Ishikawa (cell line): Measurements from ENCODE around the gene TNPO3.

Experiments
- CEBPB ChIP-seq: IDR thresholded peaks from 2 replicates; pipeline ENCODE4 v1.6.1; 2012
- CREB1 ChIP-seq: IDR thresholded peaks from 2 replicates; pipeline ENCODE4 v1.6.1; 2012; ENCODE audit warnings: low read depth
- EGR1 ChIP-seq: IDR thresholded peaks from 2 replicates; pipeline ENCODE4 v1.6.1; 2012
- EP300 ChIP-seq: IDR thresholded peaks from 2 replicates; pipeline ENCODE4 v1.6.1; 2012; ENCODE audit warnings: borderline replicate concordance
- FOXM1 ChIP-seq: IDR thresholded peaks from 2 replicates; pipeline ENCODE4 v1.6.1; 2012; ENCODE audit warnings: low read depth, borderline replicate concordance
- NFIC ChIP-seq: IDR thresholded peaks from 2 replicates; pipeline ENCODE4 v1.6.1; 2012
- RAD21 ChIP-seq: IDR thresholded peaks from 2 replicates; pipeline ENCODE4 v1.6.1; 2012; ENCODE audit warnings: low read depth
- TAF1 ChIP-seq: IDR thresholded peaks from 2 replicates; pipeline ENCODE4 v1.6.1; 2012; ENCODE audit warnings: low read depth, mild to moderate bottlenecking
- TCF12 ChIP-seq: IDR thresholded peaks from 2 replicates; pipeline ENCODE4 v1.6.1; 2012; ENCODE audit warnings: low read depth
- TEAD4 ChIP-seq: IDR thresholded peaks from 2 replicates; pipeline ENCODE4 v1.6.1; 2012
- YY1 ChIP-seq: IDR thresholded peaks from 2 replicates; pipeline ENCODE4 v1.6.1; 2012; ENCODE audit warnings: low read depth
- ZBTB7A ChIP-seq: IDR thresholded peaks from 2 replicates; pipeline ENCODE4 v1.6.1; 2012; ENCODE audit warnings: low read depth
- TF ChIP-seq, protein P1 (sequence below): IDR thresholded peaks from 2 replicates; pipeline ENCODE4 v1.6.1; 2012; ENCODE audit warnings: low read depth, mild to moderate bottlenecking
- TF ChIP-seq, protein P2 (sequence below): IDR thresholded peaks from 2 replicates; pipeline ENCODE4 v1.6.1; 2012
- TF ChIP-seq, protein P3 (sequence below): IDR thresholded peaks from 2 replicates; pipeline ENCODE4 v1.6.1; 2012

Gene TNPO3

GRCh38 chr7:128951296-128951695 lies 103.6 kb downstream of the TNPO3 start:
- TF ChIP-seq, protein P1, sequence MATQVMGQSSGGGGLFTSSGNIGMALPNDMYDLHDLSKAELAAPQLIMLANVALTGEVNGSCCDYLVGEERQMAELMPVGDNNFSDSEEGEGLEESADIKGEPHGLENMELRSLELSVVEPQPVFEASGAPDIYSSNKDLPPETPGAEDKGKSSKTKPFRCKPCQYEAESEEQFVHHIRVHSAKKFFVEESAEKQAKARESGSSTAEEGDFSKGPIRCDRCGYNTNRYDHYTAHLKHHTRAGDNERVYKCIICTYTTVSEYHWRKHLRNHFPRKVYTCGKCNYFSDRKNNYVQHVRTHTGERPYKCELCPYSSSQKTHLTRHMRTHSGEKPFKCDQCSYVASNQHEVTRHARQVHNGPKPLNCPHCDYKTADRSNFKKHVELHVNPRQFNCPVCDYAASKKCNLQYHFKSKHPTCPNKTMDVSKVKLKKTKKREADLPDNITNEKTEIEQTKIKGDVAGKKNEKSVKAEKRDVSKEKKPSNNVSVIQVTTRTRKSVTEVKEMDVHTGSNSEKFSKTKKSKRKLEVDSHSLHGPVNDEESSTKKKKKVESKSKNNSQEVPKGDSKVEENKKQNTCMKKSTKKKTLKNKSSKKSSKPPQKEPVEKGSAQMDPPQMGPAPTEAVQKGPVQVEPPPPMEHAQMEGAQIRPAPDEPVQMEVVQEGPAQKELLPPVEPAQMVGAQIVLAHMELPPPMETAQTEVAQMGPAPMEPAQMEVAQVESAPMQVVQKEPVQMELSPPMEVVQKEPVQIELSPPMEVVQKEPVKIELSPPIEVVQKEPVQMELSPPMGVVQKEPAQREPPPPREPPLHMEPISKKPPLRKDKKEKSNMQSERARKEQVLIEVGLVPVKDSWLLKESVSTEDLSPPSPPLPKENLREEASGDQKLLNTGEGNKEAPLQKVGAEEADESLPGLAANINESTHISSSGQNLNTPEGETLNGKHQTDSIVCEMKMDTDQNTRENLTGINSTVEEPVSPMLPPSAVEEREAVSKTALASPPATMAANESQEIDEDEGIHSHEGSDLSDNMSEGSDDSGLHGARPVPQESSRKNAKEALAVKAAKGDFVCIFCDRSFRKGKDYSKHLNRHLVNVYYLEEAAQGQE = no peak

GRCh38 chr7:128948976-128949760 lies 105.7 kb downstream of the TNPO3 start:
- TF ChIP-seq ZBTB7A (no peak), EP300 (no peak), YY1 (no peak), TEAD4 (no peak), NFIC (no peak), CEBPB (no peak), FOXM1 (no peak), RAD21 (no peak)

DNA sequence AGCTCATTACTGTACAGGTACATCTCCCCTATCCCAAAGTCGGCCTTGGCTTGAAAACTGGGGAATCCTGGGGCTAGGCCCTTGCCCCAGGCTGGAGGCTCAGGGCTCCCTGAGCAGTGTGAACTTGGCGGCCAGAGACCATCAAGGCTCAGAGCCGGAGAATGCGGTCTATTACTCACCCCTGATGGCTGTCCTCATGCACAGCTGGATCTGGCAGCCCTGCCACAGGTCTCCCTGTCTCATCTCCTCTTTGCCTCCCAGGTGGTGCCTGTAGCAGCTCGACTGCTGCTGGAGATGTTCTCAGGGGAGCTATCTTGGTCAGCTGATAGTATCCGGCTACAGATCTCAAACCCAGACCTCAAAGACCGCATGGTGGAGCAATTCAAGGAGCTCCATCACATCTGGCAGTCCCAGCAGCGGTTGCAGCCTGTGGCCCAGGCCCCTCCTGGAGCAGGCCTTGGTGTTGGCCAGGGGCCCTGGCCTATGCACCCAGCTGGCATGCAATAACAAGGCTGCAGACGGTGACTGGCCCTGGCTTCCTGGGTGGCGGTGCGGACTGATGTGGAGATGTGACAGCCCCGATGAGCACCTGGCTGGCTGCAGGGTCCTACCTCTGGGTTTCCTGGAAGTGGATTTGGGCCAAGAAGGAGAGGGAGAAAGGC lies 106.5 kb downstream of the TNPO3 start:
- TF ChIP-seq EGR1 = no peak
- no peak for TF ChIP-seq CREB1
- no peak for TF ChIP-seq TEAD4

DNA sequence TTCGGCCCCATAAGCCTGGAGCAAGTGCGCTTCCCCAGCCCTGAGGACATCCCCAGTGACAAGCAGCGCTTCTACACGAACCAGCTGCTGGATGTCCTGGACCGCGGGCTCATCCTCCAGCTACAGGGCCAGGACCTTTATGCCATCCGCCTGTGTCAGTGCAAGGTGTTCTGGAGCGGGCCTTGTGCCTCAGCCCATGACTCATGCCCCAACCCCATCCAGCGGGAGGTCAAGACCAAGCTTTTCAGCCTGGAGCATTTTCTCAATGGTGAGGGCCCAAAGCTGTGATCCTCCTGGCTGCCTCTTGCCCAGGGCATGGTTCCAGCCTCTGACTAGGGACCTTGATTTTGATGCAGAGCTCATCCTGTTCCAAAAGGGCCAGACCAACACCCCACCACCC lies 107.1 kb downstream of the TNPO3 start:
- TF ChIP-seq CREB1 (no peak), FOXM1 (no peak), NFIC (no peak), YY1 (no peak), RAD21 (no peak)

DNA sequence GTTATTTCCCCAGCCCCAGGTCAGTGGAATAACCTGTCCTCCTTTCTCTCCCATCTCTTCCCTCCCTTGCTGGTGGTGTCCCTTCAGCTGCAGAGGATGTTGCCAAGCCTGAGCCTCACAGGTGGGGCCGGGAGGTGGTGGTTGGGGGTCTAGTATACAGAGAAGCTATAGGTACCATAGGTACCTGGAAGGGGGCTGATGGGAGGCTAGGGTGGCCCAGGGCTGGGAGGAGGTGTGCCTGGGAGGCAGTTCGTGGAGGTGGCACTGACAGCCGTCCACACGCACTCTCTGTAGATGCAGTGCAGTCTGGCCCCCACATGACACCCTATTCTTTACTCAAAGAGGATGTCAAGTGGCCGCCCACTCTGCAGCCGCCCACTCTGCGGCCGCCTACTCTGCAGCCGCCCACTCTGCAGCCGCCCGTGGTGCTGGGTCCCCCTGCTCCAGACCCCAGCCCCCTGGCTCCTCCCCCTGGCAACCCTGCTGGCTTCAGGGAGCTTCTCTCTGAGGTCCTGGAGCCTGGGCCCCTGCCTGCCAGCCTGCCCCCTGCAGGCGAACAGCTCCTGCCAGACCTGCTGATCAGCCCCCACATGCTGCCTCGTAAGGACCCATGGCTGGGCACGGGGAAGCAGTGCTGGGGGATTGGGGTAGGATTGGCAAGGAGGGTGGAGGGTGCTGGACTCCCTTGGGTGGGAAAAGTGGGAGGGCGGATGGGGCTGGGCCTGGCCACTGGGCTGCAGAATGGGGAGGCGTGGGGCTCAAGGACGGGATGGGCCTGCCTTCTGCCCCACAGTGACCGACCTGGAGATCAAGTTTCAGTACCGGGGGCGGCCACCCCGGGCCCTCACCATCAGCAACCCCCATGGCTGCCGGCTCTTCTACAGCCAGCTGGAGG lies 107.7 kb downstream of the TNPO3 start:
- no peak for TF ChIP-seq CREB1
- no peak for TF ChIP-seq FOXM1
- peak; percentile 31; the same call in 1 of the 2 replicates for TF ChIP-seq RAD21

- TF ChIP-seq FOXM1 = no peak
- no peak for TF ChIP-seq RAD21
- TF ChIP-seq, protein P2, sequence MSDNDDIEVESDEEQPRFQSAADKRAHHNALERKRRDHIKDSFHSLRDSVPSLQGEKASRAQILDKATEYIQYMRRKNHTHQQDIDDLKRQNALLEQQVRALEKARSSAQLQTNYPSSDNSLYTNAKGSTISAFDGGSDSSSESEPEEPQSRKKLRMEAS = no peak
- TF ChIP-seq CEBPB = no peak
- no peak for TF ChIP-seq EP300
- TF ChIP-seq TAF1 = no peak
- no peak for TF ChIP-seq EGR1
- TF ChIP-seq TEAD4 = no peak
- no peak for TF ChIP-seq YY1
- no peak for TF ChIP-seq ZBTB7A
- TF ChIP-seq CREB1 = no peak
- TF ChIP-seq TCF12 = no peak
- TF ChIP-seq, protein P1 = no peak
- TF ChIP-seq NFIC = no peak
- TF ChIP-seq, protein P3, sequence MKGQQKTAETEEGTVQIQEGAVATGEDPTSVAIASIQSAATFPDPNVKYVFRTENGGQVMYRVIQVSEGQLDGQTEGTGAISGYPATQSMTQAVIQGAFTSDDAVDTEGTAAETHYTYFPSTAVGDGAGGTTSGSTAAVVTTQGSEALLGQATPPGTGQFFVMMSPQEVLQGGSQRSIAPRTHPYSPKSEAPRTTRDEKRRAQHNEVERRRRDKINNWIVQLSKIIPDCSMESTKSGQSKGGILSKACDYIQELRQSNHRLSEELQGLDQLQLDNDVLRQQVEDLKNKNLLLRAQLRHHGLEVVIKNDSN = no peak
These were observed 109.1 kb downstream of the TNPO3 start for GRCh38 chr7:128945668-128946366.
